KBM-7 (cell line): ENCODE measurements around the gene CALML5.
A peak's percentile ranks its signal among the peaks of the same experiment; 100 is the strongest.
"Not testable (repeated sequence)": the region's sequence is repeated elsewhere in the genome, so short reads cannot be mapped to it uniquely, and the experiment has no call there.

Experiments used
- DNase-seq: peaks from one replicate; pipeline ENCODE4 v3.0.0-alpha.2; 2015
- in situ Hi-C: fragments of 300-500 bp; cut with MboI; formaldehyde crosslinking; loops from 2 replicates; pipeline ENCODE4 v1.14.3; 2020; ENCODE audit warnings: low sequenced_read_pairs, low pct_unique_long_range_greater_than_20kb, mixed read lengths

CALML5 gene

DNA sequence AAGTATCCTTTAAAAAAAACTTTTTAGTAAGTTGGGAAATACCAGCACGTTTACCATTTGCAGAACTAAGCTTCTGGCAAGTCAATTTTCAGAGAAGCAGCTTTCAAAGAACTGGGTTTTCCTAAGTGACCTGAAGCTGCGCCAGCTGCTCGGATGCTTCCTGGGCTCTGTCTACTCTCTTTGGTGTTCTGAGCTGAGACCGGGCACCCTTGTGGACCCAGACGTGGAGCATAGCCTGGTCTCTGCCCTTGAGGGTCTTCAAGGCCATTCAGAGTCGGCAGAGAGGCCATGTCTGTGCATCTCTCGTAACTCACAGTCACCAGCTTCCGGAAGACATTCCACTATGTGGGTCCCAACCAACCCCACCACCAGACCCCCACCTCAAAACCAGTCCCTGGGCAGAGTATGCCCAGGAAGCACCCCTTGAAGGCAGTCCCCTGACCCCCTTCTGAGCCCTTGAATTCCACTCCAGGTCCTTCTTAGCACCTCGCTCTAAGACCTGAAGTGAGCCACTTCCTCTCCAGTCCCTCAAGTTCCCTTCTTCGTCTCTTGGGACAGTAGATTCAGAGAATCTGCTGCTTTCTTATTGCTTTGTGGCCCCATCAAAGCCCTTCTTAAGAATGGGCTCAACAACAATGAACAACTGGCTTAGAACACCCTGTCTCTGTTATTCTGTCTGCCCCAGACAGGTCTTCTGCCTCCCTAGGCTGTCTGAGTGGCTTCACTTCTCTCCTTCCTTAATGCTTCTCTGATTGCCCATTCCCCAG, 8.5 kb downstream of the CALML5 start:
- peak; percentile 19 for DNase-seq
- in situ Hi-C loops = no loop called here

DNA sequence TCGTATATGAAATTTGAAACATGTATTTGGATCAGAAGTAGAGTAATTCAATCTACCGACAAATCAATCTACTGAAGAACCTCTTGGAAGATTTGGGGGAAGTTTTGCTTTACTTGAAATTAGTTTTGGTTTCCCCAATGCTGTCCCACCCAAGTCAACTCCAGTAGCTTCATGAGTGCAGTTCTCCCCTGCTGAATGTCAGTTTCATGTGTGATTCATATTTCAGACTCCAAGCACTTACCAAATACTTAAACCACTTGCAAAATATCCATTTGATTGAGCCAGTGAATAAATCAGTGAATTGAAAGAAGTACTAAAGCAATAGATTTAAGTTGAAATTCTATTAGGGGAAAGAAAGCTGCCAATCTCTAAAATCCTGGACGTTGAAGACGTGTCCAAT, 9.3 kb downstream of the CALML5 start:
- in situ Hi-C loops = no loop called here
- DNase-seq = no peak

DNA sequence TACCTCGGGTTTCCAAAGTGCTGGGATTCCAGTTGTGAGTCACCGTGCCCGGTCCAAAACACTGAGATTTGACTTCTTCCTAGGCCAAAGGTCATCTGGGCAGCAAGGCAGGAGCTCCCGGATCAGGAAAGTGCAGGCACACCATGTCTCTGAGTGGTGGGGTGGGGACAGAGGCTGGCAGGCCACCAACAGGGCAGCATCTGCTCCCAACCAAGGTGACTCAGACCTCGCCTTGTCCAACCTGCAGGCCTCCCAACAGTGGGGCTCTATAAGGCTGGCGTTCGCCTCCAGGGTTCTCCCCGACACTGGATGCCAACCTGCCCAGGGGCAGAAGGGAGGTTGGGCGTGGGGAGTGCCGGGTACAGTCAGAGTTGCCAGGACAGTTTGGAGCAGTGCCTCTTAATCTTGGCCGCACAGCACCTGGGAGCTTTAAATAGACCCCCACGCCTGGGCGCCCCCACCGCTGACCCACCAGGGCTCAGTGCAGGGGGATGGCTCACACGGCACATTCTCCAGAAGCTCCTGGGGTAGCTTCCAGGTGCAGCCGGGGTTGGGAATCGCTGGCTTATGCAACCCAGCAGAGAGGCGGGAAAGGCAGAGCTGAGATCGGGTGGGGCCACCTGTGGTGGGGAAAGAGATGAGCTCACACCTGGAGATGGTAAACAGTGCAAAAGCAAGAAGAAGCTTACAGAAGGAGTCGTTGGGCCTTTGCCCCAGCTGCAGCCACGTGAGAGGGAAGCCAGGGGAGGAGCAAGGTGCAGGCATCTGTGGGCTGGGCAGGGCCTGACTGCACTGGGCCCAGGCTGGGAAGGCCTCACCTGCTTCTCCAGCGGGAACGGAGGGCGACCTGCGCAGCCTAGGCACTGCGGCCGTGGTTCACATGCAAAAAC, 10.9 kb downstream of the CALML5 start:
- no peak for DNase-seq
- in situ Hi-C loops = no loop called here

DNA sequence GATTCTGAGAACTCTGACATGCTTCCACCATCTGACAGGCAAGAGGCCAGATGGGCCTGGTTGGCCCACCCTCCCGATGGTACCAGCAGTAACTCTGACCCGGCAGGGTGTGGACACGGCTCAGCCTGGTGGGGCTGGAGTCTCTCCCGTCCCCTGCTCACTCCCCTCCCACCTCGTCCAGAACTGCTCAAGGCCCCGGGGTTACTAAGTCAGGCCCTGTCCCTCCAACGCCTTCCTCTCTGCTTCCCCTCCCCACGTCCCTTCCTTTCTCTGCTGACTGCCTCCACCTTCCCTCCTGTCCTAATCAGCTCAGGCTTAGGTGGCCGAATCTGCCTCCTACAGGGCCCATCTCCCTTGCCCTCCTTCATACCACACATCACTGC, 12.5 kb downstream of the CALML5 start:
- in situ Hi-C loops = no loop called here
- DNase-seq = no peak

DNA sequence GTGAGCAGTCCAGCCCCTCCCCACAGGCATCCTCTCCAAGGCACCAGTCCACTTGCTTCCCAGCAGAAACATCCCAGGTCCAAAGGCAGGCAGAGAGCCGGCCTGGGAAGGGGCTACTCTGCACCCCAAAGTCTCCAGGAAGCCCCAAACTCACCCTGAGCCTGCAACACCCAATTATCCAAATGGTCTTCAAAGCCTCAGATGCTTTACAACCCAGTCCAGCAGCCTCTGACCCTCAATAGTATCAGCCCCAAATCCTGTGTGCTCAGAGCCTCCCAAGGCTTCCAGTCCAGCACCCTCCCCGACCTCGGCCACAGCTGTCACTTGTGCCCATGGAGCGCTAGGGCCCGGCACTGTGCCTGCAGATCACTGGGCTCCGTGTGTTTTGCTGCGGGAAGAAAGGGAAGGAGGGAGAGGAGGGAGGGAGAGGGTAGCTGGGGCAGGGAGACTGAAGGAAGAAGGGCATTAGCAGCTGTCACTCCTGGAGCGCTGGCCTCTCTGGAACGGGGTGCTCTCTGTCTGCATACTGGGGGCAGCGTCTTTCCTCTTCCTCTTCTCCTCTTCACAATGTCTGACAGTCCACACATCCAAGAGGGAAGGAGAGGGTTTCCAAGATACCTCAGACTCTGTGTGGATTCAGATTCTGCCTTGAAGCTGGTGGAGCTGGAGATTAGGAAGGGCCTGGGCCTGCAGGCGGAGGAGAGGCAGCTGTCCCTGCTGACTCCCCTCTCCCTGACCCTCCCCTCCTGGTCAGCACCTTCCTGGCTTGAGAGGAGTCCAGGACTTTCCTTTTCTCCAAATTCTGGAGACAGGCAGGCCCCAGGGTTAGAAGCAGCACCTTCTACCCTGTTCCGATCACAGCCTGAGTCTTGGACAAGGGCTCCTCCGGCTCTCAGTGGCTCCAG, 13.2 kb downstream of the CALML5 start:
- in situ Hi-C loops = no loop called here

DNA sequence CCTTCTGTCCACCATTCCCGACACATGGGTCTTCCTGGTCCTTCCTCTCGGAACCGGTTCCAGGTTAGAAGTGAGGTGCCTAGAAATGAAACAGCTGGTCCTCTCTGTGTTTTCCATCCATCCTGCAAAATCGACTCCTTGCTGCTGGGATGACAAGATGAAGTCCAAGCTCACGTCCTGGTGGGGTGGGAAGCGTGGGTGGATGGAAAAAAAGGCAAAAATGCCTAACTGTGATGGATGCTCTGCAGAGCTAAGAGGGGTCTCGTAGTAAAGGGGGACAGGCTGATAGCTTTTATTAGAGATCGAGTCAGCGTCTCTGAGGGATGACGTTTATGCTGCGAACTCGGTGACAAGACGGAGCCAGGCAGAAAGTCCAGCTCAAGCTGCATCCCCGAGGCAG, 14.1 kb downstream of the CALML5 start:
- DNase-seq = no peak
- in situ Hi-C loops = no loop called here

More for the DNA sequence above, 13.2 kb downstream of the CALML5 start:
- no peak for DNase-seq

DNA sequence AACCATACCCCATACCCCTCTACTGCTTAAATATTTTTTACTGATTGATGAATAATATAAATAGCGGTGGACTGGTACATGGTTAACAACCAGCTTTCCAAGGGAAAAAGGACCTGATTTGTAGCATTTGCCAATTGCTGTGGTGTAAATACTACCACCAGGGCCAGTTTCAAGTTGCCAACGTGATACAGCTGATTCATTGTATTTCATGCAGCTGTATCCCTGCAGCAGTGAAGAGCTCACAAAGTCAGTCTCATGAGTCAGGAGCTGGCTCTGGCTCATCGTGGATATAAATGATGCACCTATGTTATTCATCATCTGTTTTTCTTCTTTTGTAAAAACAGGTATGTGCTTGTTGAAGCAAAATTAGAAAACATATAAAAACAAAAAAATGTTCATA, 15.2 kb downstream of the CALML5 start:
- DNase-seq = no peak

DNA sequence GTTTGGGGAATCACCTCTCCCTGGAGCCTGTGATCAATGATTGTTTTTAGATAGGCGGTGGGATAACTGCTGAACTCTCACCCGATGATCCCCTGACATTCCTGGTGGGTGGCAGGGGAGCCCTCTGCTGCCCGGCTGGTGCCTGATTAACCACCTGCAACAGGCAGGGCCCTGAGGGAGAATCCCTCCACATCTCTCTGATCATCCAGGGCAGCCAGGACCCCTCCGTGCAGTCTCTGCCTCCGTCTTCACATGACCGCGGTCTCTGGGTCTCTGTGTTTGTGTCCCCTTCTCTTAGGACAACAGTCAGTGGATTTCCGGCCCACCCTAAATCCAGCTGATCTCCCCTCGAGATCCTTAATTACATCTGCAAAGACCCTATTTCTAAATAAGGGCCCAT, 17.4 kb downstream of the CALML5 start:
- in situ Hi-C loops = no loop called here

More for the DNA sequence above, 15.2 kb downstream of the CALML5 start:
- in situ Hi-C loops = no loop called here

DNA sequence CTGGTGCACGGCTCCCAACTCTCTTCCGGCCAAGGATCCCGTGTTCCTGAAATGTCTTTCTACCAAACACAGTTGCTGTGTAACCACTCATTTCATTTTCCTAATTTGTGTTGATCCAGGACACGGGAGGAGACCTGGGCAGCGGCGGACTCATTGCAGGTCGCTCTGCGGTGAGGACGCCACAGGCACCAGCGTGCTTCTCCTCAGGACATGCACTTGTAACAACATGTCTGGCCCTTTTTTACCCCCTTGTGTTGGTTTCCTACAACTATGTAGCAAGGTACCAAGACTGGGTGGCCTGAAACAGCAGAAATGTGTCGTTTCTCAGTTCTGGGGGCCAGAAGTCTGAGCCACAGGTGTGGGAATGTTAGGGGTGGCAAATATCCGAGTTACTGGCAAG, 18.2 kb downstream of the CALML5 start:
- in situ Hi-C loops = no loop called here
- DNase-seq = no peak

More for the DNA sequence above, 17.4 kb downstream of the CALML5 start:
- no peak for DNase-seq

DNA sequence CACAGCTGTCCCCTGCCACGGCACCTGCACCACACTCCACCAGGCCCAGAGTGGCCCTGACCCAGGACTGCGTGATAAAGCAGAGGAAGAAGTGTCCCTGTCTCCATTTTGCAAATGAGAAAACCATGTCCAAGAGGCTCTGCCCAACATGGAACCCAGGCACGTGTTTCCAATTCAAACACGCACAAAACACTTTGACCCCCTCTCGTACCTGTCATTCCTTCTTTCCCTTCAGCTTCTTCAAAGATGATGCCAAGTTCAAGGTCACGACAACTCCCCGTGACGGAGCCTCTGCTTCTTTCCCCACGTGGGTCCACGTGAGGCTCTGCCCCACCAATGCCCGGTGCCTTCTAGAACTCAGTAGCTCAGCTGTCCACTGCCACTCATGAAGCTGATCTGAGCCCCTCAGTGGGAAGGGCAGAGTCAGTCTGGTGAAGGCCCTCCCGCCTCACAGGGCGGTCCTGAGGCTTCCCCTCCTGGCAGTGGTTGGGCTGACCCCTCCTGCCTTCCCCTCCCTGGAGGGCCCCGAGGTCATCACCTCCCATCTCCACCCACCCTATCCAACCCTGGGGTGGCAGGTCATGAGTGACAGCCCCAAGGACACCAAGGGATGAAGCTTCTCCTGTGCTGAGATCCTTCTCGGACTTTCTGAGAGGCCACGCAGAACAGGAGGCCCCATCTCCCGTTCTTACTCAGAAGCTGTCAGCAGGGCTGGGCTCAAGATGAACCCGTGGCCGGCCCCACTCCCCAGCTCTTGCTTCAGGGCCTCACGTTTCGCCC, 19.0 kb downstream of the CALML5 start:
- in situ Hi-C loops = no loop called here
- DNase-seq = no peak

DNA sequence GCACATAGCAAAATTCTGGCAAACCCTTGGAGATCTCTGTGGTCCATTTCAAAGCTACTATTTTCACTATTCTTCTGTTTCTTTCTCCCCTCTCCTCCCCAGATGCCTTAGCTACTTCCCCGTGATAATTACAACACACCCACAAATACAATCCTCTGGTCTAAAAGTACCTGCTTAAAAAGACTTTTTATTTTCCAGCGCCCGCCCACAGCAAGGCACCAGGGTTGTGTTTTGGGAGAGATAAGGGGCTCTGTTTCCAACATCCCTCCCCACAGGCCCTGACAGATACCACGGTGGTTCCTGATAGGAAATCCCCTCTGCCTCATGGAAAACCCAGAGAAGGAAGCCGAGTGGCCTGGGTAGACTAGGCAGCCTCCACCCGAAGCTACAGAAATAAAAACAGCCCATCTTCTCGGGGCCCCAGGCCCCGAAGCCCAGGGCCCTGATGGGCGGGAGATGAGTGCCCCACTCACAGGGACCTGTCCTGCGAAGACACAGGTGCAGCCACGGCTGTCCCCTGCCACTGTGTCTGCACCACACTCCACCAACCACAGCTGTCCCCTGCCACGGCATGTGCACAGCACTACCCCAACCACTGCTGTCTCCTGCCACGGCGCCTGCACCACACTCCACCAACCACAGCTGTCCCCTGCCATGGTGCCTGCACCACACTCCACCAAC, 19.7 kb downstream of the CALML5 start:
- peak; percentile 31 for DNase-seq
- in situ Hi-C loops = no loop called here

DNA sequence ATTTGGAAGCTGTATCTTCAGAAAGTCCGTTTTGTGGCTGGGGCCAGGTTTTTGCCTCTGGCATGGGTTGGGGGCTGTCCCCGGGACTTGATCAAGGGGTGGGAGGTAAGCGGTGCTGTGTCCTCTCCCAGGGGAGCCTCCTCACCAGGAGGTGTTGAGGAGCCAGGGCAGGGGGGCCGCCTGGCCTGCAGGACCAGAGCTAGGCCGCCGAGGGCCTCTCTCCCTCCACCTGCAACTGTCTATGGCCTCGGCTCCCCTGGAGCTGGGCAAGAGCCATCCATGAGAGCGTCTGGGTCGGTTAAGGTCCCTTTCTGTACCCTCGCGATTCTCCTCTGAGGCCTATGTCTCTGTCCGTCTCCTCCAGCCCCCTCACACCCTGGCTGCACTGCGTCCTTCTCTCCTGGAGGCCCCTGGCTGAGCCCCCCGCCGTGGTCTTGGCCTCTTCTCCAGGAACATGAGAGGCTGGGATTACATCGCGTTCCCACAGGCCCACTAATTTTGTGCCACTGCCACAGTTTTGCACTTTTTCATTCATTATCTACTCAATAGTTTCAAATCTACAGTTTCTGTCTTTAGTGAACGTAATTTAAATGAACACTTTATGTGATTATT, 20.6 kb downstream of the CALML5 start:
- DNase-seq = no peak
- in situ Hi-C loops = no loop called here

DNA sequence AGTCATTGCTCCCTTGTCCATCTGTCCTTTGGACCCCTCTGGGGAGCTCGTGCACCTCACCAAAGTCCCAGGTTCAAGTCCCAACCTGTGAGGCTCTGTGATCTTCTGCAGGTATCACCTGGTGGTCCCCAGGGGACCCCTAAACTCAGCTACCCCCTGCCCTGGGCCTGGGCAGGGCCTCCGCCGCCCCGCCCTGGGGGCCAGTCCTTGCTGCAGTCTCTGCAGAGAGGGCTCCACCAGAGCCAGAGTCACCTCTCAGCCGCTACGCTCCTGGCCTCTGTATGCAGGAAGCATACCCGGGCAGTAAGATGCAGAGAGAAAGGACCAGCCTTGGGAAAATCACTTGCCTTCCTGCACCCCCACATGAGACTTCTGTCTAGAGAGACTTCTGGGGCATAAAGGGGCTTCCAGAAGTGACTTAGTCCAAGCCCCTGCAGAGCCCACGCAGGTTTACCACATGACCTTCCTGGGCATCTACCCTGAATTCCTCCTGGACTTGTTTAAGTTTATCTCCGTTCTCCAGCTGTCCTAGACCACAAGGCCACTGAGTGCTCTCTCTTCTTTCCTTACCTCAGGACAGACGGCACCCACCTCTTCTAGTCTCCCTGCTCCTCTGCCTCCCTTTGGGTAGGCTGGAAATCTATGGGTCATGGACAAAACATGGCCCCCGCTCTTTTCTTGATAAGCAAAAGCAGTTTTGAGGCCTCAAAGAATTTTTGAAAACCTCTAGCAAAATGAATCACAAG, 21.2 kb downstream of the CALML5 start:
- no peak for DNase-seq
- in situ Hi-C loops = no loop called here

DNA sequence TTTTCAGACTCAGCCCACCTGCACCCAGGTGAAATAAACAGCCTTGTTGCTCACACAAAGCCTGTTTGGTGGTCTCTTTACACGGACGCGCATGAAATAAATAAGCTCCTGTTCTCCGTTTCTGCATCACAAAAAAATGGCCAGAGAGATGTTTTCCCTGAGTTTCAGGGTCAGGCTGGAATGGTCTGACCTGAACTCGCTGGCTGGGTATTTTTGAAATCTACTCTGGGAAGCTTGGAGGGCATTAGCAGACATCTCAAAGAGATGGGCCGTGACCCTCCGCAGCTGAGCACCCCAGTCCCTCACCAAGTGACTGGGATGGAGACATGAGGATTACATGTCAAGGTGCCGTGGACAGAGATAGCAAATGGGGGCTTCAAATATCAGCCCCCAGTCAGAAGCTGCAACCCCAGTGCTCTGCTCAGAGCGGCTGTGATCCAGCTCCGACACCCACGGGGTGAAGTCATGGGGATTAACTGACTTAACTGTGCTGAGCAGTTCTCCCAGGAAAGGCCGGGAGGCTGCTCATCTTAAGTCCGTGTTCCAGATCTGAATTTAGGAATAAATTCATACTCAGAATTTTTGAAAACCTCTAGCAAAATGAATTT, 22.3 kb downstream of the CALML5 start:
- in situ Hi-C loops = no loop called here
- no peak for DNase-seq

DNA sequence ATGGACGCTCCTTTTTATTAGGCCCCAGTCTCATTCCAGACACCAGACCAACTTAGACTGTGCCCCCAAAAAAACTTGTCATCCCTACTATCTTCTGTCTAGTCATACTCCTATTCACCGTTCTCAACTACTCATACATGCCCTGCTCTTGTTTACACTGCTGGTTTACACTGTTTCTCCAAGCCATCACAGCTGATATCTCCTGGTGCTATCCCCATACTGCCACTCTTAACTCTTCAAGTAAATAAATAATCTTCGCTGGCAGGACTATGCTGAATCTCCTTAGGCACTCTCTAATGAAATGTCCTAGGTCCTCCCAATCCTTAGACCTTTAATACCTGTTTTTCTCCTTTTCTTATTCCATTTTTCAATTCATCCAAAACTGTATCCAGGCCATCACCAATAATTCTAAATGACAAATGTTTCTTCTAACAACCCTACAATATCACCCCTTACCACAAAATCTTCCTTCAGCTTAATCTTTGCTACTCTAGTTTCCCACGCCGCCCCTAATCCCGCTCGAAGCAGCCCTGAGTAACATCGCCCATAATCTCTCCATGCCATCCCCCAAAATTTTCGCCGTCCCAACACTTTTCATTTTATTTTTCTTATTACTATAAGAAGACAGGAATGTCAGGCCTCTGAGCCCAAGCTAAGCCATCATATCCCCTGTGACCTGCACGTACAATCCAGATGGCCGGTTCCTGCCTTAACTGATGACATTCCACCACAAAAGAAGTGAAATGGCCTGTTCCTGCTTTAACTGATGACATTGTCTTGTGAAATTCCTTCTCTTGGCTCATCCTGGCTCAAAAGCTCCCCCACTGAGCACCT, 23.2 kb downstream of the CALML5 start:
- DNase-seq, in situ Hi-C loops: not testable (repeated sequence)

DNA sequence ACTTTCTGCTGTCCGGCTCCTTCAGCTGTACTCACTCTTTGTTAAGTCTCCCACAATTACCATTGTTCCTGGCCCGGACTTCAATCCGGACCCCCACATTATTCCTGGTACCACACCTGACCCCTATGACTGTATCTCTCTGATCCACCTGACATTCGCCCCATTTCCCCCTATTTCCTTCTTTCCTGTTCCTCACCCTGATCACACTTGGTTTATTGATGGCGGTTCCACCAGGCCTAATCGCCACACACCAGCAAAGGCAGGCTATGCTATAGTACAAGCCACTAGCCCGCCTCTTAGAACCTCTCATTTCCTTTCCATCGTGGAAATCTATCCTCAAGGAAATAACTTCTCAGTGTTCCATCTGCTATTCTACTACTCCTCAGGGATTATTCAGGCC, 24.3 kb downstream of the CALML5 start:
- DNase-seq, in situ Hi-C loops: not testable (repeated sequence)
